Osteoblast (primary cell): Measurements from ENCODE around the gene TKT. TPM values are rescaled to one million over a fixed set of nuclear protein-coding genes. Genes with fewer than 3 reads are reported as not detected.
"Not testable (repeated sequence)": the region's sequence is repeated elsewhere in the genome, so short reads cannot be mapped to it uniquely, and the experiment has no call there.

ENCODE experiments used
- DNase-seq: peaks from one replicate; pipeline ENCODE4 v3.0.0; 2011; ENCODE audit warnings: low spot score, mixed read lengths; ENCODE audit not compliant: insufficient read length; ENCODE audit errors: missing footprints
- H2AFZ ChIP-seq: 2 replicates; pipeline ENCODE4 v1.6.0; 2011; ENCODE audit warnings: mild to moderate bottlenecking, low read length
- H3K27ac ChIP-seq: 2 replicates; pipeline ENCODE4 v1.5.1; 2011; ENCODE audit warnings: mild to moderate bottlenecking, low read depth, low read length, moderate library complexity
- H3K27me3 ChIP-seq: 2 replicates; pipeline ENCODE4 v1.6.0; 2012; ENCODE audit warnings: mild to moderate bottlenecking, control low read depth, inconsistent platforms, low read length, moderate library complexity; ENCODE audit not compliant: insufficient read depth
- H3K36me3 ChIP-seq: 2 replicates; pipeline ENCODE4 v1.5.1; 2011; ENCODE audit warnings: mild to moderate bottlenecking, low read length, control low read depth, moderate library complexity; ENCODE audit not compliant: insufficient read depth
- H3K4me1 ChIP-seq: 2 replicates; pipeline ENCODE4 v1.5.1; 2011; ENCODE audit warnings: mild to moderate bottlenecking, low read length, control low read depth, moderate library complexity; ENCODE audit not compliant: insufficient read depth
- H3K4me2 ChIP-seq: 2 replicates; pipeline ENCODE4 v1.6.0; 2011; ENCODE audit warnings: mild to moderate bottlenecking, low read length; ENCODE audit not compliant: insufficient read depth
- H3K4me3 ChIP-seq: fragments of 200-600 bp; sonication (generic); 3 replicates; pipeline ENCODE4 v1.5.1; 2012; ENCODE audit warnings: mild to moderate bottlenecking, low read length, inconsistent platforms; ENCODE audit not compliant: insufficient read depth
- H3K79me2 ChIP-seq: 2 replicates; pipeline ENCODE4 v1.6.0; 2012; ENCODE audit warnings: mild to moderate bottlenecking, low read length, control low read depth, inconsistent platforms; ENCODE audit not compliant: insufficient read depth
- H3K9me3 ChIP-seq: 2 replicates; pipeline ENCODE4 v1.5.1; 2011; ENCODE audit warnings: low read depth, low read length, control low read depth
- H4K20me1 ChIP-seq: 2 replicates; pipeline ENCODE4 v1.6.0; 2012; ENCODE audit warnings: mild to moderate bottlenecking, low read length, control low read depth; ENCODE audit not compliant: insufficient read depth
- CTCF ChIP-seq: IDR thresholded peaks from 2 replicates; pipeline ENCODE4 v1.5.1; 2011; ENCODE audit warnings: mild to moderate bottlenecking, low read depth, low read length, moderate library complexity; ENCODE audit errors: extremely low read depth
- total RNA-seq: library from RNA; depleted of rRNA; stranded (reverse); fragments of >200 nt; gene quantifications from 2 replicates; pipeline ENCODE4 v1.2.3, GENCODE V29; 2012

Gene TKT
- total RNA-seq, 1 donor, result 453 TPM

GRCh38 chr3:53256704-53257055 is 858 bp upstream of the TKT start:
- Histone ChIP-seq H3K9me3 (no peaks in the 10 kb centered on the region), H3K4me2 (no peak overlapping the region), H3K4me3 (no peak overlapping the region), H3K27me3 (no peaks in the 10 kb centered on the region), H4K20me1 (peaks cover 32% of the 10 kb centered on the region), H3K36me3 (no peaks in the 10 kb centered on the region), H3K4me1 (peaks cover 21% of the 10 kb centered on the region), H2AFZ (no peak overlapping the region), H3K27ac (no peak overlapping the region), H3K79me2 (peaks cover 41% of the 10 kb centered on the region)
- TF ChIP-seq CTCF, result no peak
- DNase-seq, result no peak

- no peaks in the 10 kb centered on the region for H3K36me3 ChIP-seq
- DNase-seq, result peak; percentile 91
- peaks cover 53% of the 10 kb centered on the region for H3K79me2 ChIP-seq
- peak overlapping the region; percentile 97 for H3K4me3 ChIP-seq
- H3K27me3 ChIP-seq, result no peaks in the 10 kb centered on the region
- peaks cover 44% of the 10 kb centered on the region for H4K20me1 ChIP-seq
- peak overlapping the region; percentile 59 for H2AFZ ChIP-seq
- TF ChIP-seq CTCF, result no peak
- H3K27ac ChIP-seq, result peak overlapping the region; percentile 60
- H3K9me3 ChIP-seq, result no peaks in the 10 kb centered on the region
- peaks cover 29% of the 10 kb centered on the region for H3K4me1 ChIP-seq
- peak overlapping the region; percentile 89 for H3K4me2 ChIP-seq
These were observed 423 bp downstream of the TKT start for GRCh38 chr3:53255423-53255774.

GRCh38 chr3:53254509-53255422 is 1.1 kb downstream of the TKT start:
- Histone ChIP-seq H3K27me3 (no peaks in the 10 kb centered on the region), H3K27ac (peak overlapping the region; percentile 60), H3K36me3 (no peaks in the 10 kb centered on the region), H3K9me3 (no peaks in the 10 kb centered on the region), H2AFZ (peak overlapping the region; percentile 59), H3K4me2 (peak overlapping the region; percentile 89), H3K4me1 (peaks cover 29% of the 10 kb centered on the region), H3K79me2 (peaks cover 60% of the 10 kb centered on the region), H4K20me1 (peaks cover 50% of the 10 kb centered on the region), H3K4me3 (peak overlapping the region; percentile 97)
- no peak for TF ChIP-seq CTCF
- peak; percentile 97 for DNase-seq

- Histone ChIP-seq H3K79me2 (peaks cover 68% of the 10 kb centered on the region), H3K36me3 (no peaks in the 10 kb centered on the region), H3K27ac (peak overlapping the region; percentile 60), H3K27me3 (no peaks in the 10 kb centered on the region), H3K9me3 (no peaks in the 10 kb centered on the region), H3K4me2 (peak overlapping the region; percentile 89), H3K4me1 (peaks cover 29% of the 10 kb centered on the region), H2AFZ (no peak overlapping the region), H3K4me3 (peak overlapping the region; percentile 97), H4K20me1 (peaks cover 57% of the 10 kb centered on the region)
- no peak for DNase-seq
- TF ChIP-seq CTCF, result no peak
These were observed 1.9 kb downstream of the TKT start for GRCh38 chr3:53253707-53254508.

GRCh38 chr3:53252947-53253322 is 2.9 kb downstream of the TKT start:
- peaks cover 29% of the 10 kb centered on the region for H3K4me1 ChIP-seq
- H3K4me2 ChIP-seq, result peak overlapping the region; percentile 89
- H3K9me3 ChIP-seq, DNase-seq, H3K27me3 ChIP-seq, H3K4me3 ChIP-seq, H3K36me3 ChIP-seq, H2AFZ ChIP-seq, H3K27ac ChIP-seq: not testable (repeated sequence)
- peaks cover 66% of the 10 kb centered on the region for H4K20me1 ChIP-seq
- H3K79me2 ChIP-seq, result peaks cover 77% of the 10 kb centered on the region
